ENCODE data around the gene HSD11B2.

DNA sequence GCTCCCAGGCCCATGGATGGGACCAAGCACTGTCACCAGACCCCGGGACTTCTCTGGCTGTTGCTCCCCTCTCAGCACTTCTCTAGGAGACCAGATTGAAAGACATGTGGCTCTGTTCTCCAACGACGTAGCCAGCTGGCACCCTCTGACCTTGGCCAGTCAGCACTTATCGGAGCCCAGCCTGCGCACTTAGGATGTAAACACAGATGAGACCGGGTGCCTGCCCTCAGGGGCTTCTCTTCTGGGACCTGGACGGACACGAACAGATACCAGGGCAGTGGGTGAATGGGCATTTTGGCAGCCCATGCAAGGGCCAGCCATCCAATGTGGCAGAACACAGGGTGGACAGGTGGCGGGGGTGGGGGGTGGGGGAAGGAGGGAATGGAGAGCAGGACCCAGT, 21.3 kb upstream of the HSD11B2 start:
- TF ChIP-seq EZH2 (IDR thresholded peaks at IDR 0.05; ENCODE audit: low read length, unreplicated experiment): no peak
- TF ChIP-seq, protein P1, sequence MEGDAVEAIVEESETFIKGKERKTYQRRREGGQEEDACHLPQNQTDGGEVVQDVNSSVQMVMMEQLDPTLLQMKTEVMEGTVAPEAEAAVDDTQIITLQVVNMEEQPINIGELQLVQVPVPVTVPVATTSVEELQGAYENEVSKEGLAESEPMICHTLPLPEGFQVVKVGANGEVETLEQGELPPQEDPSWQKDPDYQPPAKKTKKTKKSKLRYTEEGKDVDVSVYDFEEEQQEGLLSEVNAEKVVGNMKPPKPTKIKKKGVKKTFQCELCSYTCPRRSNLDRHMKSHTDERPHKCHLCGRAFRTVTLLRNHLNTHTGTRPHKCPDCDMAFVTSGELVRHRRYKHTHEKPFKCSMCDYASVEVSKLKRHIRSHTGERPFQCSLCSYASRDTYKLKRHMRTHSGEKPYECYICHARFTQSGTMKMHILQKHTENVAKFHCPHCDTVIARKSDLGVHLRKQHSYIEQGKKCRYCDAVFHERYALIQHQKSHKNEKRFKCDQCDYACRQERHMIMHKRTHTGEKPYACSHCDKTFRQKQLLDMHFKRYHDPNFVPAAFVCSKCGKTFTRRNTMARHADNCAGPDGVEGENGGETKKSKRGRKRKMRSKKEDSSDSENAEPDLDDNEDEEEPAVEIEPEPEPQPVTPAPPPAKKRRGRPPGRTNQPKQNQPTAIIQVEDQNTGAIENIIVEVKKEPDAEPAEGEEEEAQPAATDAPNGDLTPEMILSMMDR (conservative IDR thresholded peaks at IDR 0.05; ENCODE audit: low read depth, low read length): no peak
- no peak for TF ChIP-seq EZH2phosphoT487 (IDR thresholded peaks at IDR 0.05; ENCODE audit: borderline replicate concordance, low read length)
